Smooth muscle cell (in vitro differentiated cells): ENCODE measurements around the gene CLDN4. TPM values are rescaled to one million over a fixed set of nuclear protein-coding genes. Genes with fewer than 3 reads are reported as not detected.

ENCODE experiments used
- DNase-seq: peaks from one replicate; lab custom pipeline; 2025; ENCODE audit not compliant: unreplicated experiment; lab: John Stamatoyannopoulos, UW
- H2AFZ ChIP-seq: fragments of 200-600 bp; sonication (generic); 2 replicates; pipeline ENCODE4 v1.6.0; 2016; ENCODE audit warnings: antibody characterized with exemption, low read depth, mild to moderate bottlenecking
- H3F3A ChIP-seq: fragments of 200-600 bp; sonication (generic); 2 replicates; pipeline ENCODE4 v1.6.0; 2017; ENCODE audit warnings: antibody characterized with exemption, low read depth
- H3K27ac ChIP-seq: fragments of 200-600 bp; sonication (generic); 2 replicates; pipeline ENCODE4 v1.5.1; 2016; ENCODE audit warnings: low read depth, mild to moderate bottlenecking
- H3K27me3 ChIP-seq: fragments of 200-600 bp; sonication (generic); 2 replicates; pipeline ENCODE4 v1.6.1; 2016; ENCODE audit warnings: low read depth, mild to moderate bottlenecking
- H3K36me3 ChIP-seq: fragments of 200-600 bp; sonication (generic); 2 replicates; pipeline ENCODE4 v1.5.1; 2016; ENCODE audit warnings: low read depth
- H3K4me1 ChIP-seq: fragments of 200-600 bp; sonication (generic); 2 replicates; pipeline ENCODE4 v1.5.1; 2016; ENCODE audit warnings: low read depth
- H3K4me2 ChIP-seq: fragments of 200-600 bp; sonication (generic); 2 replicates; pipeline ENCODE4 v1.6.0; 2016; ENCODE audit warnings: mild to moderate bottlenecking
- H3K4me3 ChIP-seq: fragments of 200-600 bp; sonication (generic); 2 replicates; pipeline ENCODE4 v1.5.1; 2016; ENCODE audit warnings: mild to moderate bottlenecking
- H3K79me2 ChIP-seq: fragments of 200-600 bp; sonication (generic); 2 replicates; pipeline ENCODE4 v1.6.0; 2016; ENCODE audit warnings: low read depth, mild to moderate bottlenecking
- H3K9ac ChIP-seq: fragments of 200-600 bp; sonication (generic); 2 replicates; pipeline ENCODE4 v1.6.0; 2016; ENCODE audit warnings: low read depth
- H3K9me3 ChIP-seq: fragments of 200-600 bp; sonication (generic); replicated peaks from 2 replicates; pipeline ENCODE4 v1.5.1; 2016; ENCODE audit warnings: low read depth
- H4K20me1 ChIP-seq: fragments of 200-600 bp; sonication (generic); 2 replicates; pipeline ENCODE4 v1.6.0; 2016; ENCODE audit warnings: low read depth
- WGBS: methylation state at CpG from one replicate; pipeline ENCODE4 v1.1.7; 2016; ENCODE audit warnings: low lambda C conversion rate; 5-methylcytosine and 5-hydroxymethylcytosine counted together
- polyA plus RNA-seq: library from polyadenylated mRNA; unstranded; fragments of >200 nt; fragmentation: Nextera tagmentation; extraction: Ambion mirVana; gene quantifications from 2 replicates; pipeline ENCODE4 v1.2.1, GENCODE V29; 2016
- total RNA-seq: library from RNA; depleted of rRNA; stranded (reverse); fragments of >200 nt; gene quantifications from 2 replicates; pipeline ENCODE4 v1.2.3, GENCODE V29; 2014
- TF ChIP-seq, protein P1 (sequence below): fragments of 200-600 bp; sonication (generic); IDR thresholded peaks from 2 replicates; pipeline ENCODE4 v1.5.1; 2017; ENCODE audit warnings: borderline replicate concordance, mild to moderate bottlenecking, antibody characterized with exemption; ENCODE audit not compliant: insufficient read depth, poor library complexity, severe bottlenecking

Gene CLDN4
- total and polyA plus RNA-seq, 2 experiments from 2014 or later, result 63.5 to 109 TPM

DNA sequence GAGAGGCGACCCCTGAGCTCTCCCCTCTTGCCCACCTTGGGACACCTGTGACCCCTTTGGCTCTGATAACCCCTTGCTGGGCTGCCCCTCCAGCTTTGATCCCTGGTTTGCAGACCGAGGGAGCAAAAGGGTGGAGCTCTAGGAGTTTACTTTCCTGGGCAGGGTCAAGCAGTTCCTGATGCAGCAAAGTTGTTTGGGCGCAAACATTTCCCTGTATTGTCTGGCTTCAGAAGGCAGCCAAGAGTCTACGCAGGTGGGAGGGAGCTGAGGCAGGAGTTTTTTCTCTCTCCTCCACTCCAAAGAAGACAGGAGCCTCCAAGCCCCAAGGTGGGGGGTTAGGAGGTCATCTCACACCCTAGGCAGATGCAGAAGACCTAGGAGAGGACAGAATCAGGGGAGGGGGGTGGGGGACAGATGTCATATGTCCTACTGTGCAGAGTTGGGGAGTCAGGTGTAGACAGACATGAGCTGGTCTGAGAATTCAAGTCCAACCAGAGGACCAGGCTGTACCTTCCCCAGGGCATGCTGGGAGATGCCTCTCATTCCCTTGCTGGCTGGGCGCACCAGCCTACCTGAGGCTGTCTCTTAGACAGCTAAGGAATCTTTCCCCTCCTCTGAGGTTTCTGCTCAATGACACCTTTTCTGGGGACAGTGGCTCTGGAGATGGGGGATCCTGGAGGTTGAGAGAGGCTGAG is 50.7 kb downstream of the CLDN4 start:
- TF ChIP-seq, protein P1, sequence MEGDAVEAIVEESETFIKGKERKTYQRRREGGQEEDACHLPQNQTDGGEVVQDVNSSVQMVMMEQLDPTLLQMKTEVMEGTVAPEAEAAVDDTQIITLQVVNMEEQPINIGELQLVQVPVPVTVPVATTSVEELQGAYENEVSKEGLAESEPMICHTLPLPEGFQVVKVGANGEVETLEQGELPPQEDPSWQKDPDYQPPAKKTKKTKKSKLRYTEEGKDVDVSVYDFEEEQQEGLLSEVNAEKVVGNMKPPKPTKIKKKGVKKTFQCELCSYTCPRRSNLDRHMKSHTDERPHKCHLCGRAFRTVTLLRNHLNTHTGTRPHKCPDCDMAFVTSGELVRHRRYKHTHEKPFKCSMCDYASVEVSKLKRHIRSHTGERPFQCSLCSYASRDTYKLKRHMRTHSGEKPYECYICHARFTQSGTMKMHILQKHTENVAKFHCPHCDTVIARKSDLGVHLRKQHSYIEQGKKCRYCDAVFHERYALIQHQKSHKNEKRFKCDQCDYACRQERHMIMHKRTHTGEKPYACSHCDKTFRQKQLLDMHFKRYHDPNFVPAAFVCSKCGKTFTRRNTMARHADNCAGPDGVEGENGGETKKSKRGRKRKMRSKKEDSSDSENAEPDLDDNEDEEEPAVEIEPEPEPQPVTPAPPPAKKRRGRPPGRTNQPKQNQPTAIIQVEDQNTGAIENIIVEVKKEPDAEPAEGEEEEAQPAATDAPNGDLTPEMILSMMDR, result no peak
- H3K4me2 ChIP-seq, result no peak overlapping the region
- no peak for DNase-seq
- no peaks in the 10 kb centered on the region for H3K9me3 ChIP-seq
- H3K36me3 ChIP-seq, result no peaks in the 10 kb centered on the region
- H3K79me2 ChIP-seq, result no peaks in the 10 kb centered on the region
- no peak overlapping the region for H2AFZ ChIP-seq
- WGBS, result 86% methylated on average over 5 of the region's 5 CpGs
- no peak overlapping the region for H3K27ac ChIP-seq
- H3K9ac ChIP-seq, result no peak overlapping the region
- no peak overlapping the region for H3K4me3 ChIP-seq
- peaks cover 50% of the 10 kb centered on the region for H3K27me3 ChIP-seq
- H4K20me1 ChIP-seq, result no peaks in the 10 kb centered on the region
- H3K4me1 ChIP-seq, result peaks cover 5% of the 10 kb centered on the region
- no peaks in the 10 kb centered on the region for H3F3A ChIP-seq

DNA sequence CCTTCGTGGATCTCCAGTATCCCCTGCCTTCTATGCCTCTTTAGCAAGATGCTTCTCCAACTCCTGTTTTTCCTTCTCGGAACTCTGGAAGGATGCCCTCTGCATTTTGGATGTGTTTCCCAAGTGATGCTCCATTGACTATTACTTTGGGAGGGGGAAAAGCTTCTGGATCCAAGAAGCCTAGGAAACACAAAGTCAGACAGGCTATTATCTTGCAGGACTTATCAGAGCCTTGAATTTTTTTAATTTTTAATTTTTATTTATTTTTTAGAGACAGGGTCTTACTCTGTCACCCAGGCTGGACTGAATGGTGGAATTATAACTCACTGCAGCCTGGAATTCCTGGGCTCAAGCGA is 51.2 kb downstream of the CLDN4 start:
- no peak overlapping the region for H3K27ac ChIP-seq
- peaks cover 7% of the 10 kb centered on the region for H3K4me1 ChIP-seq
- WGBS, result 87% methylated on average over 3 of the region's 3 CpGs
- no peak overlapping the region for H2AFZ ChIP-seq
- H3K79me2 ChIP-seq, result no peaks in the 10 kb centered on the region
- H3K4me3 ChIP-seq, result no peak overlapping the region
- H3F3A ChIP-seq, result no peaks in the 10 kb centered on the region
- H3K27me3 ChIP-seq, result peaks cover 46% of the 10 kb centered on the region
- no peaks in the 10 kb centered on the region for H4K20me1 ChIP-seq
- no peaks in the 10 kb centered on the region for H3K9me3 ChIP-seq
- H3K36me3 ChIP-seq, result no peaks in the 10 kb centered on the region
- TF ChIP-seq, protein P1, result no peak
- no peak overlapping the region for H3K4me2 ChIP-seq
- H3K9ac ChIP-seq, result no peak overlapping the region
- DNase-seq, result no peak

Other genes starting within 250 kb of the CLDN4 start
- gene MLXIPL, start 206.5 kb upstream of the CLDN4 start, total RNA-seq, result not detected in 2 replicates
- gene MLXIPL, start 206.5 kb upstream of the CLDN4 start, polyA plus RNA-seq, result 0.32 TPM in 1 of 2 replicates, not detected in the other
- gene VPS37D, start 163.2 kb upstream of the CLDN4 start, total RNA-seq, result 2.8 and 7.1 TPM in 2 replicates
- gene VPS37D, start 163.2 kb upstream of the CLDN4 start, polyA plus RNA-seq, result 7.1 and 8.7 TPM in 2 replicates
- gene DNAJC30, start 147.5 kb upstream of the CLDN4 start, total RNA-seq, result 1.2 and 1.4 TPM in 2 replicates
- 4.6 and 6.2 TPM in 2 replicates for gene DNAJC30, start 147.5 kb upstream of the CLDN4 start, polyA plus RNA-seq
- gene BUD23, start 147.4 kb upstream of the CLDN4 start, total RNA-seq, result 35.6 and 43.0 TPM in 2 replicates
- 114 and 116 TPM in 2 replicates for gene BUD23, start 147.4 kb upstream of the CLDN4 start, polyA plus RNA-seq
- gene STX1A, start 111.3 kb upstream of the CLDN4 start, total RNA-seq, result 14.3 and 18.3 TPM in 2 replicates
- 7.5 and 18.0 TPM in 2 replicates for gene STX1A, start 111.3 kb upstream of the CLDN4 start, polyA plus RNA-seq
- gene ABHD11, start 92.2 kb upstream of the CLDN4 start, total RNA-seq, result 3.4 and 16.5 TPM in 2 replicates
- 14.1 and 19.9 TPM in 2 replicates for gene ABHD11, start 92.2 kb upstream of the CLDN4 start, polyA plus RNA-seq
- not detected in 2 replicates for gene CLDN3, start 60.7 kb upstream of the CLDN4 start, total RNA-seq
- 0.16 and 1.8 TPM in 2 replicates for gene CLDN3, start 60.7 kb upstream of the CLDN4 start, polyA plus RNA-seq
- gene METTL27, start 11.5 kb downstream of the CLDN4 start, total RNA-seq, result 0.22 and 0.54 TPM in 2 replicates
- gene METTL27, start 11.5 kb downstream of the CLDN4 start, polyA plus RNA-seq, result 4.1 and 4.5 TPM in 2 replicates
- gene TMEM270, start 30.2 kb downstream of the CLDN4 start, total RNA-seq, result not detected in 2 replicates
- not detected in 2 replicates for gene TMEM270, start 30.2 kb downstream of the CLDN4 start, polyA plus RNA-seq
- 0.13 and 1.1 TPM in 2 replicates for gene ELN, start 197.2 kb downstream of the CLDN4 start, total RNA-seq
- gene ELN, start 197.2 kb downstream of the CLDN4 start, polyA plus RNA-seq, result 0.21 TPM in 1 of 2 replicates, not detected in the other